K562 (cell line): Measurements from ENCODE around the gene LGI4. TPM values are rescaled to one million over a fixed set of nuclear protein-coding genes. Genes with fewer than 3 reads are reported as not detected.

ENCODE experiments used
- ATF1 ChIP-seq, 2 experiments: fragments of 450-650 bp in 1 of 2; IDR thresholded peaks; 2 replicates each; pipeline ENCODE4 v1.6.1; 2016; ENCODE audit warnings: missing compliant biosample characterization in 1 of 2, missing genetic modification characterization in 1 of 2
- CBFA2T2 ChIP-seq: fragments of 450-650 bp; conservative IDR thresholded peaks from 2 replicates; pipeline ENCODE4 v1.6.1; 2017; ENCODE audit warnings: mild to moderate bottlenecking
- FOXJ2 ChIP-seq: fragments of 200-800 bp; sonication (Bioruptor generic); IDR thresholded peaks from 2 replicates; pipeline ENCODE4 v1.6.1; 2016; ENCODE audit warnings: missing genetic modification characterization, missing compliant biosample characterization
- GTF2E2 ChIP-seq: fragments of 200-800 bp; sonication (Bioruptor generic); IDR thresholded peaks from 2 replicates; pipeline ENCODE4 v1.6.1; 2016; ENCODE audit warnings: missing genetic modification characterization, missing compliant biosample characterization
- HNRNPUL1 ChIP-seq: fragments of 200-400 bp; formaldehyde crosslinking; IDR thresholded peaks from 2 replicates; pipeline ENCODE4 v1.6.1; 2017; ENCODE audit warnings: low read length
- MCM2 ChIP-seq: fragments of 450-650 bp; IDR thresholded peaks from 2 replicates; pipeline ENCODE4 v1.6.1; 2017; ENCODE audit warnings: low read depth, mild to moderate bottlenecking
- MYNN ChIP-seq, 2 experiments: sonication (generic); formaldehyde crosslinking in 1 of 2; IDR thresholded peaks; 2 replicates each; pipeline versions ENCODE4 v1.5.0 to v1.6.1; 2016 to 2020; ENCODE audit warnings: antibody characterized with exemption in 1 of 2, missing genetic modification reagents in 1 of 2
- NFATC3 ChIP-seq: fragments of 450-650 bp; IDR thresholded peaks from 2 replicates; pipeline ENCODE4 v1.6.1; 2017; ENCODE audit warnings: mild to moderate bottlenecking
- RBBP5 ChIP-seq: fragments of 200-600 bp; sonication (generic); IDR thresholded peaks from 2 replicates; pipeline ENCODE4 v1.6.1; 2012; ENCODE audit warnings: borderline replicate concordance, mild to moderate bottlenecking, low read length, control low read depth, inconsistent platforms; ENCODE audit not compliant: insufficient read depth, poor library complexity, severe bottlenecking
- SNIP1 ChIP-seq: fragments of 450-650 bp; IDR thresholded peaks from 2 replicates; pipeline ENCODE4 v1.7.1; 2017; ENCODE audit warnings: low read depth, mild to moderate bottlenecking
- SP1 ChIP-seq: sonication (generic); formaldehyde crosslinking; IDR thresholded peaks from 2 replicates; pipeline ENCODE4 v1.8.1; 2022; ENCODE audit warnings: mild to moderate bottlenecking, missing genetic modification reagents
- TAF9B ChIP-seq: fragments of 450-650 bp; IDR thresholded peaks from 2 replicates; pipeline ENCODE4 v1.6.1; 2018; ENCODE audit warnings: mild to moderate bottlenecking; ENCODE audit not compliant: partially characterized antibody
- XRCC4 ChIP-seq: IDR thresholded peaks from one replicate; pipeline ENCODE4 v1.6.1; 2011; ENCODE audit not compliant: insufficient read depth, insufficient read length; ENCODE audit errors: extremely low read depth
- YBX1 ChIP-seq: fragments of 450-650 bp; IDR thresholded peaks from 2 replicates; pipeline ENCODE4 v1.7.1; 2016; ENCODE audit warnings: mild to moderate bottlenecking
- ZNF140 ChIP-seq: fragments of 250-450 bp; sonication (Bioruptor Pico); IDR thresholded peaks from 2 replicates; pipeline ENCODE4 v1.8.0; 2021; ENCODE audit warnings: moderate library complexity, mild to moderate bottlenecking, inconsistent platforms
- polyA plus RNA-seq, 8 experiments: library from polyadenylated mRNA; depleted of rRNA in 4 of 8; stranded (reverse) in 5 of 8; unstranded in 3 of 8; fragments of >200 nt; fragmentation: Nextera tagmentation in 2 of 8; fragmentation: Illumina TruSeq in 1 of 8; extraction: Ambion mirVana in 2 of 8; extraction: Trizol in 1 of 8; gene quantifications; 2 replicates each; pipeline versions ENCODE4 v1.2.1 to v1.2.3, GENCODE V29; 2011 to 2014; ENCODE audit warnings: inconsistent platforms in 1 of 8, missing spikeins in 1 of 8
- total RNA-seq, 7 experiments: library from RNA; depleted of rRNA in 6 of 7; stranded (reverse); fragments of >200 nt in 6 of 7; fragmentation: Illumina TruSeq in 2 of 7; extraction: Trizol in 2 of 7; gene quantifications; 2 replicates each; pipeline versions ENCODE4 v1.2.1 to v1.2.3, GENCODE V29; 2011 to 2021; ENCODE audit warnings: low replicate concordance in 1 of 7
- TF ChIP-seq, protein P1 (sequence below): fragments of 250-450 bp; sonication (Bioruptor Pico); IDR thresholded peaks from 2 replicates; pipeline ENCODE4 v1.4.0; 2020; ENCODE audit warnings: mild to moderate bottlenecking, moderate library complexity, borderline replicate concordance
- TF ChIP-seq, protein P2 (sequence below): fragments of 250-450 bp; sonication (Bioruptor Pico); IDR thresholded peaks from 2 replicates; pipeline ENCODE4 v1.5.0; 2022; ENCODE audit warnings: mild to moderate bottlenecking
- TF ChIP-seq, protein P3 (sequence below): fragments of 450-650 bp; IDR thresholded peaks from 2 replicates; pipeline ENCODE4 v1.6.1; 2017; ENCODE audit warnings: antibody characterized with exemption
- TF ChIP-seq, protein P4 (sequence below): fragments of 250-450 bp; sonication (Bioruptor Pico); IDR thresholded peaks from 2 replicates; pipeline ENCODE4 v1.4.0; 2020; ENCODE audit warnings: borderline replicate concordance

Gene LGI4
- total and polyA plus RNA-seq, 9 of the 15 experiments (the other 6 are each of a cell fraction or from before 2014, with no cell fraction given): 0.14 to 0.30 (median 0.24) TPM; not detected in 4

DNA sequence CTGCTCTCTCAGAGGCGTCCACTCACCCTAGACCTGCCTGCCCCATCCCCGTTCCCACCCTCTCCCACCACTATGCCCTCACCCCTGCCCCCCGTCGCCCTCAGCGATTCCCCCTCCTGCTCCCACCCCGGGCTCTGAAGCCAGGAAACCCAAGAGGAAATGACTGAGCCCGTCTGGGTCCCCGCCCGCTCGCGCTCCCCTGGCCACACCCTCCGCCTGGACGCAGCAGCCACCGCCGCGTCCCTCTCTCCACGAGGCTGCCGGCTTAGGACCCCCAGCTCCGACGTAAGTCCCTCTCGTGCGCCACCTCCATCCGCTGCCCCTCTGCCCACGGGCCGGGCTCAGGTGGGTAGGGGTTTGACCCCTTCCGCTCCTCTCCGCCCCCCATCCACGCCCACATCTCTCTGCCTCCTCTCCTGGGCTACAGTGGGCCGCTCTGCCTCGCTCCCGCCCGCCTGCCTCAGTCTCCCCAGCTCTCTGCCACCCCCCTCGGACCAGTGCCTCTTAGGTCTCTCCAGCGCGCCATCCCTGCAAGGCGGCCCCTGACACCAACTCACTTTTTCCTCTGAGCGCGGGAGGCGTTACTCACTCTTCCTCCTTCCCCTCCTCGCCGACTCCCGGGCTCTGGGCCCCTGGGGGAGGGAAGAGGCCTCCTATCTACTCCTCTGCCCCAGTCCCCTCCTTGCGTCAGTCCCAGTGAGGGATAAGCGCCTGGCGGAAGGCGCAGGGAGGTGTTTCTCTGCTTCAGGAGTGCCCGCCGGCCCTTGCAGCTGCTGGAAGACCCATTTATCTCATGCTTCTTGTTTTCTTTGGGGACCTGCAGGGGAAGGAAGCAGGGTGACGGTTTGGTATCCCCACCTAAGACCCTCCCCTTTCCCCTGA lies 19.9 kb upstream of the LGI4 start, which contains the start of gene FXYD5 (continued):
- TF ChIP-seq, protein P1, sequence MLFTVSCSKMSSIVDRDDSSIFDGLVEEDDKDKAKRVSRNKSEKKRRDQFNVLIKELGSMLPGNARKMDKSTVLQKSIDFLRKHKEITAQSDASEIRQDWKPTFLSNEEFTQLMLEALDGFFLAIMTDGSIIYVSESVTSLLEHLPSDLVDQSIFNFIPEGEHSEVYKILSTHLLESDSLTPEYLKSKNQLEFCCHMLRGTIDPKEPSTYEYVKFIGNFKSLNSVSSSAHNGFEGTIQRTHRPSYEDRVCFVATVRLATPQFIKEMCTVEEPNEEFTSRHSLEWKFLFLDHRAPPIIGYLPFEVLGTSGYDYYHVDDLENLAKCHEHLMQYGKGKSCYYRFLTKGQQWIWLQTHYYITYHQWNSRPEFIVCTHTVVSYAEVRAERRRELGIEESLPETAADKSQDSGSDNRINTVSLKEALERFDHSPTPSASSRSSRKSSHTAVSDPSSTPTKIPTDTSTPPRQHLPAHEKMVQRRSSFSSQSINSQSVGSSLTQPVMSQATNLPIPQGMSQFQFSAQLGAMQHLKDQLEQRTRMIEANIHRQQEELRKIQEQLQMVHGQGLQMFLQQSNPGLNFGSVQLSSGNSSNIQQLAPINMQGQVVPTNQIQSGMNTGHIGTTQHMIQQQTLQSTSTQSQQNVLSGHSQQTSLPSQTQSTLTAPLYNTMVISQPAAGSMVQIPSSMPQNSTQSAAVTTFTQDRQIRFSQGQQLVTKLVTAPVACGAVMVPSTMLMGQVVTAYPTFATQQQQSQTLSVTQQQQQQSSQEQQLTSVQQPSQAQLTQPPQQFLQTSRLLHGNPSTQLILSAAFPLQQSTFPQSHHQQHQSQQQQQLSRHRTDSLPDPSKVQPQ (CRISPR knock-in tag): no peak
- no peak for TF ChIP-seq ATF1 (CRISPR knock-in tag; IDR thresholded peaks at IDR 0.05)
- peak; percentile 71 for TF ChIP-seq ATF1 (tag; IDR thresholded peaks at IDR 0.05)
- TF ChIP-seq, protein P2, sequence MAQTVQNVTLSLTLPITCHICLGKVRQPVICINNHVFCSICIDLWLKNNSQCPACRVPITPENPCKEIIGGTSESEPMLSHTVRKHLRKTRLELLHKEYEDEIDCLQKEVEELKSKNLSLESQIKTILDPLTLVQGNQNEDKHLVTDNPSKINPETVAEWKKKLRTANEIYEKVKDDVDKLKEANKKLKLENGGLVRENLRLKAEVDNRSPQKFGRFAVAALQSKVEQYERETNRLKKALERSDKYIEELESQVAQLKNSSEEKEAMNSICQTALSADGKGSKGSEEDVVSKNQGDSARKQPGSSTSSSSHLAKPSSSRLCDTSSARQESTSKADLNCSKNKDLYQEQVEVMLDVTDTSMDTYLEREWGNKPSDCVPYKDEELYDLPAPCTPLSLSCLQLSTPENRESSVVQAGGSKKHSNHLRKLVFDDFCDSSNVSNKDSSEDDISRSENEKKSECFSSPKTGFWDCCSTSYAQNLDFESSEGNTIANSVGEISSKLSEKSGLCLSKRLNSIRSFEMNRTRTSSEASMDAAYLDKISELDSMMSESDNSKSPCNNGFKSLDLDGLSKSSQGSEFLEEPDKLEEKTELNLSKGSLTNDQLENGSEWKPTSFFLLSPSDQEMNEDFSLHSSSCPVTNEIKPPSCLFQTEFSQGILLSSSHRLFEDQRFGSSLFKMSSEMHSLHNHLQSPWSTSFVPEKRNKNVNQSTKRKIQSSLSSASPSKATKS (CRISPR knock-in tag): no peak
- TF ChIP-seq HNRNPUL1: no peak
- no peak for TF ChIP-seq MCM2
- peak; percentile 20; the same call in 1 of the 2 replicates for TF ChIP-seq MYNN (IDR thresholded peaks at IDR 0.05)
- no peak for TF ChIP-seq MYNN (CRISPR knock-in tag; IDR thresholded peaks at IDR 0.05)
- peak; percentile 41 for TF ChIP-seq SP1 (CRISPR knock-in tag)
- no peak for TF ChIP-seq XRCC4
- no peak for TF ChIP-seq FOXJ2 (tag)
- peak; percentile 79 for TF ChIP-seq TAF9B
- no peak for TF ChIP-seq YBX1
- no peak for TF ChIP-seq ZNF140 (CRISPR knock-in tag)
- TF ChIP-seq, protein P3, sequence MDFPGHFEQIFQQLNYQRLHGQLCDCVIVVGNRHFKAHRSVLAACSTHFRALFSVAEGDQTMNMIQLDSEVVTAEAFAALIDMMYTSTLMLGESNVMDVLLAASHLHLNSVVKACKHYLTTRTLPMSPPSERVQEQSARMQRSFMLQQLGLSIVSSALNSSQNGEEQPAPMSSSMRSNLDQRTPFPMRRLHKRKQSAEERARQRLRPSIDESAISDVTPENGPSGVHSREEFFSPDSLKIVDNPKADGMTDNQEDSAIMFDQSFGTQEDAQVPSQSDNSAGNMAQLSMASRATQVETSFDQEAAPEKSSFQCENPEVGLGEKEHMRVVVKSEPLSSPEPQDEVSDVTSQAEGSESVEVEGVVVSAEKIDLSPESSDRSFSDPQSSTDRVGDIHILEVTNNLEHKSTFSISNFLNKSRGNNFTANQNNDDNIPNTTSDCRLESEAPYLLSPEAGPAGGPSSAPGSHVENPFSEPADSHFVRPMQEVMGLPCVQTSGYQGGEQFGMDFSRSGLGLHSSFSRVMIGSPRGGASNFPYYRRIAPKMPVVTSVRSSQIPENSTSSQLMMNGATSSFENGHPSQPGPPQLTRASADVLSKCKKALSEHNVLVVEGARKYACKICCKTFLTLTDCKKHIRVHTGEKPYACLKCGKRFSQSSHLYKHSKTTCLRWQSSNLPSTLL: peak; percentile 55; the same call in 1 of the 2 replicates
- TF ChIP-seq RBBP5: peak; percentile 34
- TF ChIP-seq CBFA2T2: no peak
- 0 out of 2 replicates have a peak, but pooled peaks have one; percentile 32 for TF ChIP-seq NFATC3
- TF ChIP-seq, protein P4, sequence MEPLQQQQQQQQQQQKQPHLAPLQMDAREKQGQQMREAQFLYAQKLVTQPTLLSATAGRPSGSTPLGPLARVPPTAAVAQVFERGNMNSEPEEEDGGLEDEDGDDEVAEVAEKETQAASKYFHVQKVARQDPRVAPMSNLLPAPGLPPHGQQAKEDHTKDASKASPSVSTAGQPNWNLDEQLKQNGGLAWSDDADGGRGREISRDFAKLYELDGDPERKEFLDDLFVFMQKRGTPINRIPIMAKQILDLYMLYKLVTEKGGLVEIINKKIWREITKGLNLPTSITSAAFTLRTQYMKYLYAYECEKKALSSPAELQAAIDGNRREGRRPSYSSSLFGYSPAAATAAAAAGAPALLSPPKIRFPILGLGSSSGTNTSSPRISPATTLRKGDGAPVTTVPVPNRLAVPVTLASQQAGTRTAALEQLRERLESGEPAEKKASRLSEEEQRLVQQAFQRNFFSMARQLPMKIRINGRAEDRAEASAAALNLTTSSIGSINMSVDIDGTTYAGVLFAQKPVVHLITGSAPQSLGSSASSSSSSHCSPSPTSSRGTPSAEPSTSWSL: no peak
- no peak for TF ChIP-seq SNIP1
- TF ChIP-seq GTF2E2: no peak
